HG02759 (cell line): ENCODE measurements around the gene PRDX2.

Experiments
- ATAC-seq: cut with Tn5 transposase; IDR thresholded peaks from one replicate; pipeline ENCODE4 v1.9.1; 2021; ENCODE audit warnings: mild to moderate bottlenecking, moderate library complexity; ENCODE audit not compliant: unreplicated experiment

PRDX2 gene

DNA sequence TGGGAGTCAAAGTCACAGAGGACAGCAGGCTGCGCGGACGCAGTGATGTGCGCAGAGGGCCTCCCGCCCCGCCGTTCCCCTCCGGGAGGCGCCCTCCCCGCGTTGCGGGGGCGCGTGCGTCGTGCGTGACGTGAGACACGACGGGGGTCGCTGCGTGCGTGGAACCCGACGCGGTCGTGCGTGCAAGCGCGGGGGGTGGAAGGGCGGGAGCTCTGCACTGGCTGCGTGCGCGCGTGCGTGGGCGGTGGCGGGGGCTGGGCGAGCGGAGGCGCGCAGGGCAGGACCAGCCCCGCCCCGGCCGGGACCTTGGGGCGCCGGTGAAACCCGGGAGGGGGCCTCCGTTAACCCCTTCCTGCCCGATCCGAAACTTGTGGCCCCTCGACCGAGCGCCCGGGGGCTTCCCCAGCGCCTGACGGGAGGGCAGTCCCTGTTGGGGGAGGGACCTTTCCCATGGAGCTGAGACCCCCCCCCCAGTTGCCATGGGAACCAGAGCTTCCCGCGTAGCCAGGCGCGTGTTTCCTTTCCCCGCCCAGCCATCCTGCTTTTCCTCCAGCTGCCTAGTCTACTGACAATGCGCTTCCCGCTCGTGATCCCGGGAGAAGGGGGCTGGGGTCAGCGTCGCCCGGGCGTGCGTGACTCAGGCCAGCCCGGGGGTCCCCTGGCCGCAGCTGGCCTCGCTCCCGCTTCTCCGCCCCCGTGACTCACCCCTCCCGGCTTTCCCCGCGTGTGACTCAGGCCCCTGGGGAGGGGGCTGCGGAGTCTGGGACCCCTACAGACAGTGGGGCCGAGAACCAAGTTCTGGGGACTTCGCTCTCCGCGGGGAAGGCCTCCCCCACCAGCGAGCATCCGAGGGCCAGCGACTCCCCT lies 18.9 kb downstream of the PRDX2 start:
- ATAC-seq: peak; percentile 44

DNA sequence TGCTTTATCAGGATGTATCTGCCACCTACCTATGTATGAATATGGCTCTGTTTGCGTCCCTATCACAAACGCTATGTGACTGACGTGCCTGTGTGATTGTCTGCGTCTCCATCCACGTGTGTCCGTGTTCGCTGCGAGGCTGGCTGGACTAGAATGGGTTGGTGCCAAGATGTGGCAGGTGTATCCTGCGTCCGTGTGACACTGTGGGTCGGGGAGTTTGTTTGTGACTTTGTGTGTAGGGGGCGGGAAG lies 19.5 kb downstream of the PRDX2 start:
- ATAC-seq: peak; percentile 1

DNA sequence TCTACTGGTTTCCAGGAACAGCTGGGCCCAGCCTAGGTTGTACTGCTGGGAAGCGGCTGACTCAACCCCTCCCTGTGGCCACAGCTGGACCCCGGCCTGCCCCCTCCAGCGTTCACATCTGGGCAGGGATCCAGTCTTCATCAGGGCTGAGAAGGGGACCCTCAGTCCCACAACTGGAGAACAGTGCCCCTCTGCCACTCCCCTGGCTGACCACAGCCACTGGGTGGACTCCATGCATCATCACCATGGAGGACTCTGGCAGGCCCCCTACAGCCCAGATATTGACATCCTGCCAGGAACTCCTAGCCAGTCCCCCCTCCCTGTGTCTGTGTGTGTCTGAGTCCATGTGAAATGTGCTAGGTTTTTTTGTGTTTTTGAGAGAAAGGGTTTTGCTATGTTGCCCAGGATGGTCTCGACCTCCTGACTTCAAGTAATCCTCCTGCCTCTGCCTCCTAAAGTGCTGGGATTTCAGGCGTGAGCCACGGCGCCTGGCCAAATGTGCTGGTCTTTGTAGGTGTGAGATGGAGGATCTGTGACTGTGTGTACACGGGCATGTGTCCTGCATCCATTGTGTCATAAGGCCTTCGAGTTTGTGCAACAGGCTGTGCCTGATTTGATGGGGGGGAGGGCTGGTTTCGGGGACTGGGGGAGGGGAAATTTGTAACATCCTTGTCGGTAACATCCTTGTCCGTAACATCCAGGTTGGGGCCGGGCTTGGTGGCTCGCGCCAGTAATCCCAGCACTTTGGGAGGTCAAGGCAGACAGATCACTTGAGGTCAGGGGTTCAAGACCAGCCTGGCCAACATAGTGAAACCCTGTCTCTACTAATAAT lies 22.2 kb downstream of the PRDX2 start:
- ATAC-seq: no peak

- ATAC-seq: no peak
Observed at GRCh38 chr19:12778905-12779161, 22.8 kb downstream of the PRDX2 start.

DNA sequence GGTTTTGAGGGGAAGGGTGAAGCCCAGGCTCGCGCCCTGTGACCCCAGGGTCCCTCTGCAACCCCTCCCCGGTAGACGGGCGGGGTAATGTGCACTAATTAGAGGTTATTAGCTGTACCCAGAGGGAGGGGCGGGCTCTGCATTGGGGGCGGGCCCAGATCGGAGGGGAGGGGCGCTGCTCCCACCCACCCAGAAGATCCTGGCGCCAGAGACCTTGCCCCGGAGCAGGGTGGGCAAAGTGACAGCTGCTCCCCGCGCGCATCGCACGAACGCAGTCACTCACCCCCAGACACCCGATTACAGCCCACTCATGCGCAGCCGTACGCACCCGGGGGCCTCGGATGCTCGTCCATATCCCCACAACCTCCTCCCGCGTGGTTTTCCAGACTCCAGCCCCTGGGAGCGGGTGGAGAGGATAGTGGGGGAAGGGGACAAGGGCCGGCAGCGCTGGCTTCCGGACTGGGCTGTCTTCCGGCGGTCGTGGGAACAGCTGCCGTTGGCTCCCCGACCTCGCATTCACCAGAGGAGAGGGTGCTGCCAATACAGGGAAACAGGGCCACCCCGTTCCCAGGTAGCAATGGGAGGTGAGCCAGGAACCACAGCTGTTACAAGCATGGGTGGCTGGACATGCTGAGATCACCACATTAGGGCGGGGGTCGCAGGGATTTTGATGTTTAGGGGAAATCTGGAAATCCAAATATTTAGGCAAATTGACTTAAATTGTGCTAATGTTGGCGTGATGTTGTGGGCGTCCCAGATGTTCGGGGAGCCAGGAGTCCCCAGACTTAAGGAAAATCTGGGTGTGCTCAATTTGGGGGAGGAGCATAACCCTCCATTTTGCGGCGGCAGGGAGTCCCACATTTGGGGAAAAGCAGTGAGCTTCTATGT lies 23.3 kb downstream of the PRDX2 start:
- no peak for ATAC-seq

DNA sequence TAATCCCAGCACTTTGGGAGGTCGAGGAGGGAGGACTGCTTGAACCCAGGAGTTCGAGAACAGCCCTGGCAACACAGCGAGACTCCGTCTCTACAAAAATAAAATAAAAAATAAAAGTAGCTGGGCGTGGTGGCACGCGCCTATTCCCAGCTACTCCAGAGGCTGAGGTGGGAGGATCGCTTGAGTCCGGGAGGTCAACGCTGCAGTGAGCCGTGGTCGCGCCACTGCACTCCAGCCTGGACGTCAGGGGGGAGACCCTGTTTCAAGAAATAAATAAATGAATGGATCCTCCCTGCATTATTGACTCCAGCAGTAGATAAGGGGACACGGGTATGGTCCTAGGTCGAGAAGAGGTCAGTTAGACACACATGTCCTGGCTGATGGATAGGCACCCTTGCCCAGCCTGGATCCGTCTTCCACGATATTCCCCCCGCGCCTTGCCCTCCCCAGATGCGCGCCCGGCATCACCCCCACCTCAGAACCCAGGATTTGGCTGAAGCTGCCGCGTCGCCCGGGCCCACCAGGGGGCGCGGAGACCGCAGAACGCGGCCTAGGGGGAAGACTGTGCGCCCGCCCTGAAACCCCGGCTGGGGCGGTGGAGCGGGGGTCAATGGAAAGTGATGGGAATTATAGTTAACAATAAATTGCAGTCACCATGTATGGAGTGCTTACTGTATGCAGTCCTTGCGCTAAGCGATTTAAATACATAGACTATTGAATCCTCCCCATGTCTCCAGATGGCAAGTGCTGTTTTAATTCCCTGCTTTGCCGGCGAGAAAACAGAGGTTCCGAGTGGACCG lies 24.2 kb downstream of the PRDX2 start:
- ATAC-seq: no peak

DNA sequence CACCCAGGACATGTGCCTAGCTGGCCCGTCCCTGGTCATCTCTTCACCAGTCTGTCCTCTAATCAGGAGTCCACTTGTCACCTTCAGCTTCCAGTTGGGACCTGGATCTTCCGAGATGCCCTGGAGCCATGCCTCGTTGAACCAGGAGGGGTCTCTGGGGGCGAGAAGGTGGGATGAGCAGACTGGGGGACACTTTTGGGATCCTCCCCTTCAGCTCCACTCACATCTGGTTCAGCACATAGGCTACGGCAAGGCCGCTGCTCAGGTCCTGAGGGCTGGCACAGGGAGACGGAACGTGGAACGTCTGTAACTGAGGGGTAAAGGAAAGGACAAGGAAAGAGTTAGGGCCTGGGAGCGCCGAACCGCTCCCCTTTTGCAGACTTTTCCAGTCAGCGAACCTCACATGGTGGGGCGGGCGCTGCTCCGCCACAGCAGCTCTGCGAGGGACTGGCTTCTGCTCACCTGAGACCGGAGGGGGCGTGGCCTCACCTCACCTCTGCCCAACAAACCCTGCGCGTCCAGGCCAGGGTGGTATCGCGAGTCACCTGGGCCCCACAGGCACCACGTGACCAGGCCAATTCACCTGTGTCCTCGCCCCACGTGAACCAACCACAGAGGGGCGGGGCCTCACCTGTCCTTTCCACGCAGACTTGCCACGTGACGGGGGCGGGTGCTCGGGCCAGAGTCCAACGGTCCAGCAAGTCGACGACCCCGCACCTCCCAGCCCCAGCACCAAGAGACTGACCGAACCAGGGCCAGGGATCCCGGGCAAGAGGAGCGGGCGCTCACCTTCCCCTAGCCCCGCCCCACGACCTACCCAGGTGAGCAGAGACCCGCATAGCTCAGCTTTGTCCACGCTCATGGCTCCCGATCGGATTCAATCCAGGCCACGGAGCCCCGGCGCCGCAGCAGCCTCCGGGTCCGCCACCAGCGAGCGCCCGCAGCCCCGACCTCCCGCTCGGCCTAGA lies 26.7 kb downstream of the PRDX2 start, which contains the start of gene HOOK2:
TSS of gene HOOK2 (minus strand) at position 965 of the 968 bp plus-strand sequence. CDS start at position 862, 103 bp downstream.
- ATAC-seq: peak; percentile 7

DNA sequence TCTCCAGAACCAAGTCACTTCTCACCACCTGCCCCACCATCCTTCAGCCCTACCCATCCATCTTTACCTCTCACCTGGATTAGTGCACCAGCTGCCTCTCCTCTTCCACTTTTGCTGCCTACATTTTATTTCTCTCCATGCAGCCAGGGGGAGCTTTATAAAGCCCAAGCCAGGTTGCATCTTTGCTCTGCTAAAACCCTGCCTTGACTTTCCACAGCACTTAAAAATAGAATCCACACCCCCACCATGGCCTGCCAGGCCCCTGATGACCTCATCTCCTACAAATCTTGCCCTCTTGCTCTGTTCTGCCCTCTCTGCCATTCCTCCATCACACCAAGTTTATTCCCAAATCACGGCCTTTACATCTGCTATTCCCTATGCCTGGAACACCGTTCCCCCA lies 28.0 kb downstream of the PRDX2 start:
- ATAC-seq: no peak

DNA sequence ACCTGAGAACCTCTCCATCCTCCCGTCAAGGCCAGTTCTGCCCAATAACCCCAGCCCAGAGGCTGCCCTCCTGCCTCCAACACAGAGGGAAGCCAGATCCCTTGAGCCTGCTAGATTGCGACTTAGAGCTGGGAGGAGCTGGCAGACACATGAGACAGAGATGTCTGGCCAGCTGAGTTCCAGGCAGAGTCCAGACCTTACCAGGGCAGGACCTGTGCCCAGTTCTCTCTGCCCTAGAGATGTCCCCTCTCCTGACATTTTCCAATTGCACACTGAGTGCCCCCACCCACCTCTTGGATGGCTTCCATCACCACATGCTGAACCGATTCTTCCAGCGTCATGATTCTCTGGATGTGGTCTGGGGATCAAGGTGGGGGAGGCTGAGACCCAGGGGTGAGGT lies 29.3 kb downstream of the PRDX2 start:
- no peak for ATAC-seq

- ATAC-seq: no peak
Observed at GRCh38 chr19:12770922-12771321, 30.7 kb downstream of the PRDX2 start.

- no peak for ATAC-seq
Observed at GRCh38 chr19:12769689-12770088, 31.9 kb downstream of the PRDX2 start.

DNA sequence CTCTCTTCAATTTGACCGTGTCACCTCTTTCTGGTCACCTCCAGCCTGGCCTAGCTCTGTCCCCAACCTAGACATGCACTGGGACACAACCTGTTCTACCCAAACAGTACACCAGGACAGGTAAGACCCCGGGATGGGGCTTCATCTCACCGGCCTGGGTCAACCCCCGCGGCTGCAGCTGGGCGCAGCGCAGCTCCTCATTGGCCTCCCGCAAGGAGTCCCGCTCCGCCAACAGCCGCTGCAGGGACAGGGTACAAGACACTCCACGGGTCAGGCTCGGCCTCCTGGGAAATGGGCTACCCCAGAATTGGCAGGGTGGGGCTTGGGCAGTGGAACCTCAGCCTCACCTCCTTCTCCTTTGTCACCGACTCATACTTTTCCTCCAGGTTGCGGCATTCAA lies 33.9 kb downstream of the PRDX2 start:
- no peak for ATAC-seq

- no peak for ATAC-seq
Observed at GRCh38 chr19:12767150-12767549, 34.5 kb downstream of the PRDX2 start.

DNA sequence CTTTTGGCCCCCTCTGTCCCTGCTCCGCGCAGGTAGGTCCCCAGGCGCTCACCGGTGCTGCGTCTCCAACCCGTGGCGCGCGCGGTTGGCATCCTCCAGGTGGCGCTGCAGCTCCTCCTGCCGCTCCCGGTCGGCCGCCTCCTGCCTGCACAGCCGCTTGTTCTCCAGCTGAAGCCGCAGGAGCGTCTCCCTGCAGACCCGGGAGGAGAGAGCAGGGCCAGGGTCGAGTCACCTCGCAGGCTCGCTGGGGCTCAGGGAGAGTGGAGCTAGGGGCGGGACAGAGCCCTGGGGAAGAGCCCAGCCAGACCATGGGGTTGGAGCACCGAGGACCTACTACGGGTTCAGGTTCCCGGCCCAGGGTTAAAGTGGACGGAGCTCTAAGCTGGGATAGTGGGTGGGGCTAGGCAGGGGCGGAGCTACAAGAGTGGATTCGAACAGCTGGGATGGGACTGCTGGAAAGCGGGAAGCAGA lies 35.5 kb downstream of the PRDX2 start:
- ATAC-seq: no peak

DNA sequence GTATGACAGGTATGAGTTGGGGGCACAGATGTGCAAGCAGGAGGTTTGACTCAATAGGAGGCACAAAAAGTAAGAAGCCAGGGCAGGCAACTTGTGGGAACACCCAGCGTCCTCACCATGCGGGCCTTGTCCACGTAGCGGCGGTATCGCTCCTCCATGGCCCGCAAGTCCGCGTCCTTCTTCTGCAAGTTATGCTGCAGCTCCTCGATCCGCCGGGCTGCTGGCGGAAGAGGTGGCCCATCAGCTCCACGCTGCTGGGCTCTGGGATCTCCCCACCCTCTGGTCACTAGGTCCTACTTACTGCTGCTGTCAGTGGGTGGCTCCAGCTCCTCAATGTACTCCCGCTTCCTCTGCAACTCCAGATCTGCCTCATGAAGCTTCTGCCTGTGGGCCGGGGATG lies 36.9 kb downstream of the PRDX2 start:
- ATAC-seq: no peak

GRCh38 chr19:12763100-12763499 lies 38.5 kb downstream of the PRDX2 start:
- ATAC-seq: no peak

DNA sequence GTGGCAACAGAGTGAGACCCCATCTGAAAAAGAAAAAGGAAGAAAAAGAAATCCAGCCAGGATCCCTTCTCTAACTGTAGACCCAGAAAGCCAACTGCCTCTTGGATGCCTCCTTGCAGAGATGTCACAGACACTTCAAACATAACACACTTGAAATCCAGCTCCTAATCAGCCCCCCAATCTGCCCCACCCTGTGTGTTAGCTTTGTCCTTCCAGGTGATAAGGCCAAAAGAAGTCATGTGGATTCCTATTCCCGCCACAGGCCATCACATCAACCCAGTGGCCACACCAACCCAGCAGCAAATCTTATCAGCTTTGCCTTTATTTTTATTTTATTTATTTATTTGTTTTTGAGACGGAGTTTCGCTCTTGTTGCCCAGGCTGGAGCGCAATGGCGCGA lies 41.9 kb downstream of the PRDX2 start:
- ATAC-seq: no peak

DNA sequence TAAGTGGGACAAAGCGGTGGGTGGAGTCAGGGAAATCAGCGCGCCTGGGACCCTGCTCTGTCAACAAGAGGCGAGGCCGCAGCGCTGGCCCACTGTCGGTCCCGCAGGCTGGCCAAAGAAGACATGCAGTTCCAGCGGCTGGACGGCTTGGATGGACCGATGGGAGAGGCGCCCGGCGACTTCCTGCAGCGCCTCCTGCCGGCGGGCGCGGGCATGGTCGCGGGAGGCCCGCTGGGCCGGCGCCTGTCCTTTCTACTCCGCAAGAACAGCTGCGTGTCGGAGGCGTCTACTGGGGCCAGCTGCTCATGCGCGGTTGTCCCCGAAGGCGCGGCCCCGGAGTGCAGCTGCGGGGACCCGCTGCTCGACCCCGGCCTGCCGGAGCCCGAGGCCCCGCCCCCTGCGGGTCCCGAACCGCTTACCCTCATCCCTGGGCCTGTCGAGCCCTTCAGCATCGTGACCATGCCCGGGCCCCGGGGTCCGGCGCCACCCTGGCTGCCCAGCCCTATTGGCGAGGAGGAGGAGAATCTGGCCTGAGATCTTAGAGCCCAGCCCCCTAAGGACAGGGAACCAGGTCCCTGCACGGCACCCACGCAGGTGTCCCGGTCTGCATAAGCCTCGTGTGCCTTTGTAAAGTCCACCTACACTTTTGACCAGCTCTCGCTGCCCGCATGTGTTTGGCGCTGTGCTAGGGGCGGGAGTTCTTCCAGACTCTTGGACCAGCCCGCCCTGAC lies 43.9 kb downstream of the PRDX2 start:
- no peak for ATAC-seq
